NCI-H748 treated with DMSO at 0.1 percent for 48 hours (cell line): Measurements from ENCODE around the gene CXXC1.
"Not testable (repeated sequence)": the region's sequence is repeated elsewhere in the genome, so short reads cannot be mapped to it uniquely, and the experiment has no call there.

Source experiments
- DNase-seq: peaks from one replicate; lab custom pipeline; 2025; lab: John Stamatoyannopoulos, UW

Gene CXXC1

GRCh38 chr18:50297621-50298442 lies 10.3 kb upstream of the CXXC1 start:
- peak; percentile 26 for DNase-seq

- no peak for DNase-seq
Observed at GRCh38 chr18:50293039-50293438, 5.5 kb upstream of the CXXC1 start.

- DNase-seq: no peak
Observed at GRCh38 chr18:50289108-50289443, 1.6 kb upstream of the CXXC1 start.

- not testable (repeated sequence) for DNase-seq
Observed at GRCh38 chr18:50288348-50289107, 1.0 kb upstream of the CXXC1 start.

- no peak for DNase-seq
Observed at GRCh38 chr18:50287028-50287440, 458 bp downstream of the CXXC1 start.

- DNase-seq: no peak
Observed at GRCh38 chr18:50286391-50287027, 983 bp downstream of the CXXC1 start.

- no peak for DNase-seq
Observed at GRCh38 chr18:50285631-50286321, 1.7 kb downstream of the CXXC1 start.

- DNase-seq: no peak
Observed at GRCh38 chr18:50285071-50285470, 2.4 kb downstream of the CXXC1 start.

- no peak for DNase-seq
Observed at GRCh38 chr18:50284255-50284885, 3.1 kb downstream of the CXXC1 start.

- DNase-seq: no peak
Observed at GRCh38 chr18:50283469-50284209, 3.9 kb downstream of the CXXC1 start.

GRCh38 chr18:50282521-50283335 lies 4.8 kb downstream of the CXXC1 start:
- no peak for DNase-seq

- DNase-seq: no peak
Observed at GRCh38 chr18:50281972-50282520, 5.4 kb downstream of the CXXC1 start.

- peak; percentile 92 for DNase-seq
Observed at GRCh38 chr18:50281295-50281971, 6.1 kb downstream of the CXXC1 start, which contains the start of gene MBD1. Gene MBD1 (minus strand): TSS chr18:50281523. CDS start chr18:50279992, 1,531 bp downstream.

GRCh38 chr18:50280707-50281294 lies 6.7 kb downstream of the CXXC1 start:
- DNase-seq: no peak

- no peak for DNase-seq
Observed at GRCh38 chr18:50279752-50280151, 7.7 kb downstream of the CXXC1 start.

GRCh38 chr18:50277942-50278341 lies 9.6 kb downstream of the CXXC1 start:
- no peak for DNase-seq

- DNase-seq: no peak
Observed at GRCh38 chr18:50276452-50276851, 11.0 kb downstream of the CXXC1 start.

- no peak for DNase-seq
Observed at GRCh38 chr18:50275503-50276036, 11.9 kb downstream of the CXXC1 start.

GRCh38 chr18:50274941-50275340 lies 12.6 kb downstream of the CXXC1 start:
- DNase-seq: no peak
